ENCODE results near the gene MUC5B. TPM values are rescaled to one million over a fixed set of nuclear protein-coding genes. Genes with fewer than 3 reads are reported as not detected.

MUC5B gene
- total RNA-seq, 1 donor from 2014 or later, result not detected

- H2AFZ ChIP-seq (ENCODE audit: low read depth, low read length), result peak overlapping the region; percentile 100
- no peak for FAIRE-seq
- peak overlapping the region; percentile 65 for H3K4me3 ChIP-seq (ENCODE audit: insufficient read depth, low read depth, low read length)
- peak overlapping the region; percentile 87 for H3K27ac ChIP-seq (ENCODE audit: low read depth, low read length)
- H3K36me3 ChIP-seq (ENCODE audit: insufficient read depth, low read length), result no peaks in the 10 kb centered on the region
- peaks cover 5% of the 10 kb centered on the region for H3K27me3 ChIP-seq (ENCODE audit: insufficient read depth, low read length)
- H3K4me1 ChIP-seq (ENCODE audit: insufficient read depth, low read length), result peaks cover 15% of the 10 kb centered on the region
- H3K4me3 Mint-ChIP-seq (ENCODE audit: unreplicated experiment), result peak overlapping the region; percentile 77
- H3K9me3 Mint-ChIP-seq (ENCODE audit: unreplicated experiment), result peaks cover 21% of the 10 kb centered on the region
- H3K4me2 ChIP-seq (ENCODE audit: low read length), result peak overlapping the region; percentile 98
- H4K20me1 ChIP-seq (ENCODE audit: insufficient read depth, low read length), result peaks cover 36% of the 10 kb centered on the region
- H3K27ac Mint-ChIP-seq (ENCODE audit: unreplicated experiment), result no peak overlapping the region
- peaks cover 41% of the 10 kb centered on the region for H3K79me2 ChIP-seq (ENCODE audit: insufficient read depth, low read length)
- peaks cover 6% of the 10 kb centered on the region for H3K9me3 ChIP-seq (ENCODE audit: insufficient read depth, low read depth, low read length)
- no peak for TF ChIP-seq EZH2 (IDR thresholded peaks at IDR 0.05; ENCODE audit: insufficient read depth, low read length)
- no peak for TF ChIP-seq CTCF (IDR thresholded peaks at IDR 0.05; ENCODE audit: insufficient read depth, low read depth, low read length)
- peaks cover 3% of the 10 kb centered on the region for H3K27me3 Mint-ChIP-seq (ENCODE audit: low read depth, unreplicated experiment)
- peaks cover 6% of the 10 kb centered on the region for H3K4me1 Mint-ChIP-seq (ENCODE audit: low read depth, unreplicated experiment)
- peak overlapping the region; percentile 90 for H3K9ac ChIP-seq (ENCODE audit: low read length)
- no peak for DNase-seq (ENCODE audit: low read depth)
- H3K36me3 Mint-ChIP-seq (ENCODE audit: low read depth, unreplicated experiment), result peaks cover under 1% of the 10 kb centered on the region
These were observed 87.4 kb downstream of the MUC5B start for GRCh38 chr11:1310318-1310687.

- Histone ChIP-seq H2AFZ (ENCODE audit: low read depth, low read length) (no peak overlapping the region), H3K79me2 (ENCODE audit: insufficient read depth, low read length) (peaks cover 35% of the 10 kb centered on the region), H3K4me3 (ENCODE audit: insufficient read depth, low read depth, low read length) (no peak overlapping the region), H3K4me1 (ENCODE audit: insufficient read depth, low read length) (peaks cover 15% of the 10 kb centered on the region), H3K36me3 (ENCODE audit: insufficient read depth, low read length) (no peaks in the 10 kb centered on the region), H3K27me3 (ENCODE audit: insufficient read depth, low read length) (peaks cover 5% of the 10 kb centered on the region), H3K9me3 (ENCODE audit: insufficient read depth, low read depth, low read length) (peaks cover 6% of the 10 kb centered on the region), H4K20me1 (ENCODE audit: insufficient read depth, low read length) (peaks cover 30% of the 10 kb centered on the region), H3K4me2 (ENCODE audit: low read length) (peak overlapping the region; percentile 98), H3K27ac (ENCODE audit: low read depth, low read length) (no peak overlapping the region), H3K9ac (ENCODE audit: low read length) (no peak overlapping the region)
- Mint-ChIP-seq H3K27ac (ENCODE audit: unreplicated experiment) (no peak overlapping the region), H3K4me1 (ENCODE audit: low read depth, unreplicated experiment) (peaks cover 6% of the 10 kb centered on the region), H3K36me3 (ENCODE audit: low read depth, unreplicated experiment) (peaks cover 1% of the 10 kb centered on the region), H3K27me3 (ENCODE audit: low read depth, unreplicated experiment) (peaks cover 4% of the 10 kb centered on the region), H3K9me3 (ENCODE audit: unreplicated experiment) (peaks cover 21% of the 10 kb centered on the region), H3K4me3 (ENCODE audit: unreplicated experiment) (peak overlapping the region; percentile 77)
- TF ChIP-seq CTCF (IDR thresholded peaks at IDR 0.05; ENCODE audit: insufficient read depth, low read depth, low read length) (no peak), EZH2 (IDR thresholded peaks at IDR 0.05; ENCODE audit: insufficient read depth, low read length) (no peak)
- DNase-seq (ENCODE audit: low read depth) (no peak), FAIRE-seq (no peak)
These were observed 88.1 kb downstream of the MUC5B start for GRCh38 chr11:1310772-1311468.

Small RNA genes within 50 kb of the gene (microRNA-seq; reads per million reads assigned to microRNA genes)
- gene MIR6744, result not detected

Other genes starting within 250 kb of the MUC5B start
- gene MUC6, start 186.3 kb upstream of the MUC5B start, total RNA-seq, result not detected in 2 replicates
- not detected in 2 replicates for gene MUC2, start 148.2 kb upstream of the MUC5B start, total RNA-seq
- gene MUC5AC, start 65.1 kb upstream of the MUC5B start, total RNA-seq, result not detected in 2 replicates
- gene TOLLIP, start 86.6 kb downstream of the MUC5B start, total RNA-seq, result 44.8 and 46.4 TPM in 2 replicates
- 3.9 and 7.1 TPM in 2 replicates for gene BRSK2, start 166.9 kb downstream of the MUC5B start, total RNA-seq

Measured in astrocyte (in vitro differentiated cells and primary cell).